WERI-Rb-1 (cell line): Measurements from ENCODE around the gene CLEC2L.
A peak's percentile ranks its signal among the peaks of the same experiment; 100 is the strongest.
"Not testable (repeated sequence)": the region's sequence is repeated elsewhere in the genome, so short reads cannot be mapped to it uniquely, and the experiment has no call there.

ENCODE experiments used
- DNase-seq: peaks from one replicate; pipeline ENCODE4 v3.0.0-alpha.2; 2020
- H3K27ac ChIP-seq: fragments of 250-450 bp; sonication (Bioruptor Pico); 2 replicates; pipeline ENCODE4 v1.5.1; 2020; ENCODE audit warnings: mild to moderate bottlenecking, moderate library complexity
- H3K27me3 ChIP-seq: fragments of 250-450 bp; sonication (Bioruptor Pico); 2 replicates; pipeline ENCODE4 v1.5.1; 2021; ENCODE audit warnings: mild to moderate bottlenecking, low read depth, moderate library complexity; ENCODE audit not compliant: insufficient read depth, severe bottlenecking
- H3K36me3 ChIP-seq: fragments of 250-450 bp; sonication (Bioruptor Pico); 2 replicates; pipeline ENCODE4 v1.5.1; 2020; ENCODE audit warnings: mild to moderate bottlenecking, moderate library complexity
- H3K4me3 ChIP-seq: 2 replicates; pipeline ENCODE4 v1.5.1; 2011; ENCODE audit warnings: low read depth, mild to moderate bottlenecking, control low read depth, low read length
- H3K9me3 ChIP-seq: fragments of 250-450 bp; sonication (Bioruptor Pico); 2 replicates; pipeline ENCODE4 v1.5.1; 2021; ENCODE audit warnings: mild to moderate bottlenecking, moderate library complexity; ENCODE audit not compliant: severe bottlenecking
- TF ChIP-seq, protein P1 (sequence below): IDR thresholded peaks from 2 replicates; pipeline ENCODE4 v1.5.1; 2011; ENCODE audit warnings: low read depth, mild to moderate bottlenecking, control low read depth, inconsistent platforms, low read length

The CLEC2L gene

DNA sequence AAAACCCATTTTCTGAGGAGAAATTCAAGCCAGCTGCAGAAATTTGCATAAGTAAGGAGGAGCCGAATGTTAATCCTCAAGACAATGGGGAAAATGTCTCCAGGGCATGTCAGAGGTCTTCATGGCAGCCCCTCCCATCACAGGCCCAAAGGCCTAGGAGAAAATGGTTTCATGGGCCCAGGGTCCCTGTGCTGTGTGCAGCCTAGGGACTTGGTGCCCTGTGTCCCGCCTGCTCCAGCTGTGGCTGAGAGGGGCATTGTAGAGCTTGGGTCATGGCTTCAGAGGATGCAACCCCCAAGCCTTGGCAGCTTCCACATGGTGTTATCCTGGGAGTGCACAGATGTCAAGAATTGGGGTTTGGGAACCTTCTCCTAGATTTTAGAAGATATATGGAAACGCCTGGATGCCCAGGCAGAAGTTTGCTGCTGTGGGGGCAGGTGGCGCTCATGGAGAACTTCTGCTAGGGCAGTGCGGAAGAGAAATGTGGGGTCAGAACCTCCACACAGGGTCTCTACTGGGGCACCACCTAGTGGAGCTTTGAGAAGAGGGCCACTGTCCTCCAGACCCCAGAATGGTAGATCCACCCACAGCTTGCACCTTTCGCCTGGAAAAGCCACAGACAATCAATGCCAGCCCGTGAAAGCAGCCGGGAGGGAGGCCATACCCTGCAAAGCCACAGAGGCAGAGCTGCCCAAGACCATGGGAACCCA, 30.7 kb downstream of the CLEC2L start:
- not testable (repeated sequence) for H3K4me3 ChIP-seq, H3K27ac ChIP-seq, H3K36me3 ChIP-seq, H3K9me3 ChIP-seq, H3K27me3 ChIP-seq
- DNase-seq = peak; percentile 55
- TF ChIP-seq, protein P1, sequence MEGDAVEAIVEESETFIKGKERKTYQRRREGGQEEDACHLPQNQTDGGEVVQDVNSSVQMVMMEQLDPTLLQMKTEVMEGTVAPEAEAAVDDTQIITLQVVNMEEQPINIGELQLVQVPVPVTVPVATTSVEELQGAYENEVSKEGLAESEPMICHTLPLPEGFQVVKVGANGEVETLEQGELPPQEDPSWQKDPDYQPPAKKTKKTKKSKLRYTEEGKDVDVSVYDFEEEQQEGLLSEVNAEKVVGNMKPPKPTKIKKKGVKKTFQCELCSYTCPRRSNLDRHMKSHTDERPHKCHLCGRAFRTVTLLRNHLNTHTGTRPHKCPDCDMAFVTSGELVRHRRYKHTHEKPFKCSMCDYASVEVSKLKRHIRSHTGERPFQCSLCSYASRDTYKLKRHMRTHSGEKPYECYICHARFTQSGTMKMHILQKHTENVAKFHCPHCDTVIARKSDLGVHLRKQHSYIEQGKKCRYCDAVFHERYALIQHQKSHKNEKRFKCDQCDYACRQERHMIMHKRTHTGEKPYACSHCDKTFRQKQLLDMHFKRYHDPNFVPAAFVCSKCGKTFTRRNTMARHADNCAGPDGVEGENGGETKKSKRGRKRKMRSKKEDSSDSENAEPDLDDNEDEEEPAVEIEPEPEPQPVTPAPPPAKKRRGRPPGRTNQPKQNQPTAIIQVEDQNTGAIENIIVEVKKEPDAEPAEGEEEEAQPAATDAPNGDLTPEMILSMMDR = peak; percentile 56

DNA sequence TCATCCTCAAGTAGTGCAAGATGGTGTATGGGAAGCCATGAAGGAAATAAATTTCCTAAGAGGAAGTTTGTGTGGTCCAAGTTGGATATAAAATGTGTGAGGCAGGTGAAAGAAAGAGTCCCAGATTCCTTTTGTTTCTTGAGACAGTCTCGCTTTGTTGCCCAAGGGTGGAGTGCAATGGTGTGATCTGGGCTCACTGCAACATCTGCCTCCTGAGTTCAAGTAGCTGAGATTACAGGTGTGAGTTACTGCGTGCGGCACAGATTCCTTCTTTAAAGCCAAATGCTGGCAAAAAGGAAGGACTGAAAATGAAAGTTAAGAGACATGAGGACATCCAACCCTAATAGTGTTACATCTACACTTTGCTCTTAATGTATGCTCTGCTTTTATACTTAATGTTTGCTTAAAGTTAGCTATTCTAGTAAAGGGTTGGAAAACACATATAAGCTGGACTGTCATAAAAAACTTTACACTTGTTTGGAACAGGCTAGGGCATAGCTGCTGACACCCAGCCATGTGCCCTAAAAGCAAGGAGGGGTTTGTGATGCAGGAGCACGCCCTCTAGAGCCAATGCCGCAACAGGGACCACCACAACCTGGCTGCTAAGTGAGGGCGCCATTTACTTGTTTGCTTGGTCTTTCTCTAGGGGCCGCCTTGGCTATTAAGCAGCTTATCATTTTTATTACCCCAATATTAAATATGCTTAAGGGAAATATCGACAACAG, 34.5 kb downstream of the CLEC2L start:
- DNase-seq = no peak
- H3K9me3 ChIP-seq = no peaks in the 10 kb centered on the region
- H3K4me3 ChIP-seq = no peak overlapping the region
- H3K36me3 ChIP-seq = no peaks in the 10 kb centered on the region
- TF ChIP-seq, protein P1 = peak; percentile 24; the same call in 1 of the 2 replicates
- H3K27ac ChIP-seq = no peak overlapping the region
- no peaks in the 10 kb centered on the region for H3K27me3 ChIP-seq

DNA sequence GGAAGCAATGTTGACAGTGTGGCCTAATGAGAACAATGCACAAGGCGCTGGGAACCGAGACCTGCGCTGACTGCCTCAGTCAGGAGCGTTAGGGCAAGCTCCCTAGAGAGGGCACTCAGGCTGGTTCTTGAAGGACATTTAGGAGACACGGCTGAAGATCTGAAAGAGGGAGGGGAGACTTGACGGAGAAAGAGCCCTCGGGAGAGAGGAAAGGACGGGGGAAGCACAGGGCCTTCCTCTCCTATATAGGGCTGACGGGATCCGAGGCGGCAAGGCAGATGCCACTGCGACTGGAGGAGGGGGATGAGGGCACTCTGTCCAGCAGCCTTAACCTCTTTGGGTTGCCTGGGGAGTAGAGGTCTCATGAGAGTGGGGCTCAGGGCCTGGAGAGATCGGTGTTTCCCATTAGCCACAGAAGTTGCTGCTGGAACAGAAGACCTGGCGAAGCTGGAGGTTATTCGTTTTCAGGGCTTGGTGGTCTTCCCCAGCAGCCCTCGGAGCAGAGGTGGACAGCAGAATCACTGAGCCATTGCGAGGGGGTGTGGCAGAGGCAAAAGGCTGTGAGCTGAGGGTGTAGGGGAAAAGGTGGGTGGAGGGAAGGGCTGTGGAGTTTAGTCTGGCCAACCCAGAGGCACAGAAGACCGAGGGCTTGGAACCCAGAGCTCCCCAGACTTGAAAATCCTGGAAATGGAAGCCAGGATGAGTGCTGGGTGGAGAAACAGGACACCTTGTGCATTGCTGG, 36.0 kb downstream of the CLEC2L start:
- Histone ChIP-seq H3K4me3 (no peak overlapping the region), H3K36me3 (no peaks in the 10 kb centered on the region), H3K27me3 (no peaks in the 10 kb centered on the region), H3K9me3 (no peaks in the 10 kb centered on the region), H3K27ac (no peak overlapping the region)
- TF ChIP-seq, protein P1 = no peak
- DNase-seq = no peak

DNA sequence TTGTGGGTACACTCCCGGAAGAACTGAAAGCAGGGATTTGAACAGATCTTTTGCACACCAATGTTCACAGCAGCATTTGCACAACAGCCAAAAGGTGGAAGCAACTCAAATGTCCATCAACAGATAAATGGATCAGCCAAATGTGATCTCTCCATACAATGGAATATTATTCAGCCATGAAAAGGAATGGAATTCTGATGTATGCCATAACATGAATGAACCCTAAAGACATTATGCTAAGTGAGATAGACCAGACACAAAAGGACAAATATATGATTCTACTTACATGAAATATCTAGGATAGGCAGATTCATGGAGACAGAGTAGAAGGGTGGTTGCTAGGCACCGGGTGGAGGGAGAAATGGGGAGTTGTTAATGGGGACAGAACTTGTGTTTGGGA, 36.7 kb downstream of the CLEC2L start:
- no peak overlapping the region for H3K27ac ChIP-seq
- no peaks in the 10 kb centered on the region for H3K9me3 ChIP-seq
- H3K4me3 ChIP-seq = no peak overlapping the region
- H3K27me3 ChIP-seq = no peaks in the 10 kb centered on the region
- TF ChIP-seq, protein P1 = no peak
- no peak for DNase-seq
- H3K36me3 ChIP-seq = no peaks in the 10 kb centered on the region

GRCh38 chr7:139560678-139561077, 37.2 kb downstream of the CLEC2L start:
- Histone ChIP-seq H3K27ac (no peak overlapping the region), H3K4me3 (no peak overlapping the region), H3K9me3 (no peaks in the 10 kb centered on the region), H3K27me3 (no peaks in the 10 kb centered on the region), H3K36me3 (no peaks in the 10 kb centered on the region)
- TF ChIP-seq, protein P1 = no peak
- DNase-seq = no peak
